Suppressor macrophage (primary cell): ENCODE data around the gene APOL1.
A peak's percentile ranks its signal among the peaks of the same experiment; 100 is the strongest.
"Not testable (repeated sequence)": the region's sequence is repeated elsewhere in the genome, so short reads cannot be mapped to it uniquely, and the experiment has no call there.

Experiments
- DNase-seq, 4 experiments: peaks; one replicate each; pipeline ENCODE4 v3.0.0-alpha.2; 2020 to 2022

The APOL1 gene

GRCh38 chr22:36245805-36246356 lies 7.1 kb upstream of the APOL1 start:
- DNase-seq: no peak

- DNase-seq: no peak
Observed at GRCh38 chr22:36246718-36247117, 6.2 kb upstream of the APOL1 start.

GRCh38 chr22:36247955-36248354 lies 5.0 kb upstream of the APOL1 start:
- no peak for DNase-seq

GRCh38 chr22:36249160-36249559 lies 3.8 kb upstream of the APOL1 start:
- no peak for DNase-seq

GRCh38 chr22:36250292-36250960 lies 2.5 kb upstream of the APOL1 start:
- not testable (repeated sequence) for DNase-seq

- not testable (repeated sequence) for DNase-seq
Observed at GRCh38 chr22:36251979-36252608, 839 bp upstream of the APOL1 start.

- DNase-seq: peak; percentile 33 to 48 (median 44)
Observed at GRCh38 chr22:36253523-36254490, 874 bp downstream of the APOL1 start.

GRCh38 chr22:36255572-36255971 lies 2.6 kb downstream of the APOL1 start:
- DNase-seq: not testable (repeated sequence)

- DNase-seq: peak in 1 of 4 experiments; percentile 8
Observed at GRCh38 chr22:36256478-36256877, 3.5 kb downstream of the APOL1 start.

GRCh38 chr22:36257308-36257707 lies 4.4 kb downstream of the APOL1 start:
- DNase-seq: no peak

GRCh38 chr22:36257948-36258670 lies 5.2 kb downstream of the APOL1 start:
- DNase-seq: no peak

GRCh38 chr22:36258701-36259614 lies 6.0 kb downstream of the APOL1 start:
- DNase-seq: peak in 3 of 4 experiments; percentile 34 to 41 (median 40)

GRCh38 chr22:36259615-36260300 lies 6.8 kb downstream of the APOL1 start:
- DNase-seq: no peak

- not testable (repeated sequence) for DNase-seq
Observed at GRCh38 chr22:36261675-36262074, 8.7 kb downstream of the APOL1 start.

GRCh38 chr22:36262307-36262706 lies 9.4 kb downstream of the APOL1 start:
- not testable (repeated sequence) for DNase-seq

- not testable (repeated sequence) for DNase-seq
Observed at GRCh38 chr22:36263216-36263673, 10.3 kb downstream of the APOL1 start.

- DNase-seq: not testable (repeated sequence)
Observed at GRCh38 chr22:36263886-36264664, 11.1 kb downstream of the APOL1 start.

- DNase-seq: no peak
Observed at GRCh38 chr22:36267058-36267457, 14.1 kb downstream of the APOL1 start.

GRCh38 chr22:36267896-36268485 lies 15.1 kb downstream of the APOL1 start:
- DNase-seq: no peak
